Coronary artery (tissue), 2 donors: ENCODE measurements around the gene ME3.

Experiments
- DNase-seq: peaks from one replicate; pipeline ENCODE4 v3.0.0-alpha.2; 2017; ENCODE audit warnings: low spot score
- H3K27ac ChIP-seq, 2 donors: fragments of 200-600 bp; sonication (generic); one replicate each; pipeline ENCODE4 v1.5.1; 2016 to 2019
- H3K4me3 ChIP-seq: fragments of 200-600 bp; sonication (generic); 2 replicates; pipeline ENCODE4 v1.5.1; 2016; ENCODE audit warnings: mild to moderate bottlenecking, moderate library complexity
- CTCF ChIP-seq: fragments of 200-600 bp; sonication (generic); IDR thresholded peaks from one replicate; pipeline ENCODE4 v1.5.1; 2019; ENCODE audit warnings: antibody characterized with exemption

ME3 gene

GRCh38 chr11:86497310-86497709, 175.1 kb downstream of the ME3 start:
- peak overlapping the region in 1 of 2 donors; percentile 66 for H3K27ac ChIP-seq
- no peak overlapping the region for H3K4me3 ChIP-seq
- DNase-seq, result no peak
- no peak for TF ChIP-seq CTCF

GRCh38 chr11:86495351-86495750, 177.1 kb downstream of the ME3 start:
- no peak for TF ChIP-seq CTCF
- H3K4me3 ChIP-seq, result no peak overlapping the region
- H3K27ac ChIP-seq, result no peak overlapping the region
- peak; percentile 24 for DNase-seq

DNA sequence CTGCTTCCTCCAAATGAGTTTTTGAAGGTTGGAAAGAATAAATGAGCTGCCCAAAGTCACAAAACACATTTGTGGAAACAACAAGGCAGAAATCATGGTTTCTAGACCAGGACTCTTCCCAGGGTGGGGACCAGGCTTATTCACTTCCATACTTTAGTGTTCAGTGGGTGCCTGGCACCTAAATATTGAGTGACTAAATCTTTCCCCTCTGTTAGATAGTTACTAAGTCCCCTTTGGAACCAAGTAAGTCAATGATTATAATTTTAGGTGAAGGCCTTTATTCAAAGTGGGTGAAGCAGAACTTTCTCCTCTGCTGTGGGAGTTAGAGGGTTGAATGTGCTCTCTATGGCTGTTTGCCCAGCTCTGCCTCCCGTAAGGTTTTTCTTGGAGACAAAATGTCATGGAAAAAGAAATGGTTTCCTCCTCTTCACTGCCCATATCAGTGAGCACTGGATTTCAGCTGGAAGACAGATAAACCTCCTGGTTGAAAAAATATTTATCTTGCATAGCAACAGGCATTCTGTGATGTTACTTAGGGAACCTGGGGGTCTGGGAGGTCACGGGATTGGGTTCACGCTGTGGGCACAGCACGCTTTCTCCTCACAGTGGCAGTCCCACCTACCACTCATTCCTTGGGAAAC, 179.9 kb downstream of the ME3 start:
- H3K4me3 ChIP-seq, result no peak overlapping the region
- peak overlapping the region; percentile 27 to 76 for H3K27ac ChIP-seq
- TF ChIP-seq CTCF, result no peak
- DNase-seq, result no peak

DNA sequence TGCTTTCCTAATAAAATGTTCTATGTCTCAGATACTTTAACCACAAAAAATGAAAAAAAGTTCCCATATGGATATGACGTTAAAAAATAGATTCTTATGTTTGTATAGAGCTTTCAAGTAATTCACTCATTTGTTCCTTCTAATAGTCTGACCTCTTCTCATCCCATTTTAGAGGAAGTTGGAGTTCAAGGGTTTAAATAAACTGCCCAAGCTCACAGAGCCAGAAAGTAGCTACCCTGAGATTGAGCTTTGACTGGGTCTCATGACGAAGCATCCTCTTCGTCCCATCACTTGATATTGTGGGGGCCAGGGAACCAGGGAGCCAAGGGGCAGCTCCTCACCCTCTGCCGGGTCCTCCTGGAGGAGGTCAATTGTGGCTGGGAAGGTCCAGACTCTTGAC, 181.4 kb downstream of the ME3 start:
- DNase-seq, result no peak
- no peak for TF ChIP-seq CTCF
- Histone ChIP-seq H3K27ac (peak overlapping the region in 1 of 2 donors; percentile 76), H3K4me3 (no peak overlapping the region)

GRCh38 chr11:86490582-86490981, 181.8 kb downstream of the ME3 start:
- no peak overlapping the region for H3K4me3 ChIP-seq
- DNase-seq, result no peak
- no peak overlapping the region for H3K27ac ChIP-seq
- TF ChIP-seq CTCF, result no peak

GRCh38 chr11:86489442-86489841, 183.0 kb downstream of the ME3 start:
- H3K27ac ChIP-seq, result no peak overlapping the region
- no peak for TF ChIP-seq CTCF
- DNase-seq, result no peak
- H3K4me3 ChIP-seq, result no peak overlapping the region

GRCh38 chr11:86488553-86488952, 183.9 kb downstream of the ME3 start:
- Histone ChIP-seq H3K4me3 (no peak overlapping the region), H3K27ac (no peak overlapping the region)
- no peak for TF ChIP-seq CTCF
- DNase-seq, result no peak
